Parathyroid adenoma (tissue), 2 donors: ENCODE data around the gene PDC.

Source experiments
- H2AFZ ChIP-seq: fragments of 300-600 bp; sonication (generic); one replicate; pipeline ENCODE4 v1.7.0; 2017; ENCODE audit warnings: antibody characterized with exemption, mild to moderate bottlenecking
- H3K27ac ChIP-seq: fragments of 300-600 bp; sonication (generic); one replicate; pipeline ENCODE4 v1.7.0; 2017
- H3K27me3 ChIP-seq: fragments of 300-600 bp; sonication (generic); one replicate; pipeline ENCODE4 v1.7.0; 2017; ENCODE audit warnings: low read length; ENCODE audit not compliant: control insufficient read depth, insufficient read depth
- H3K36me3 ChIP-seq: fragments of 300-600 bp; sonication (generic); one replicate; pipeline ENCODE4 v1.7.0; 2017; ENCODE audit warnings: low read length; ENCODE audit not compliant: control insufficient read depth, insufficient read depth
- H3K4me1 ChIP-seq: fragments of 300-600 bp; sonication (generic); one replicate; pipeline ENCODE4 v1.7.0; 2017; ENCODE audit warnings: control low read depth
- H3K4me2 ChIP-seq: fragments of 300-600 bp; sonication (generic); one replicate; pipeline ENCODE4 v1.7.0; 2017; ENCODE audit warnings: low read length
- H3K4me3 ChIP-seq: fragments of 300-600 bp; sonication (generic); one replicate; pipeline ENCODE4 v1.7.0; 2017; ENCODE audit warnings: low read depth, low read length
- H3K79me2 ChIP-seq: fragments of 300-600 bp; sonication (generic); one replicate; pipeline ENCODE4 v1.7.0; 2017; ENCODE audit warnings: control low read depth
- H3K9ac ChIP-seq: fragments of 300-600 bp; sonication (generic); one replicate; pipeline ENCODE4 v1.7.0; 2017; ENCODE audit warnings: mild to moderate bottlenecking
- H3K9me3 ChIP-seq: fragments of 300-600 bp; sonication (generic); one replicate; pipeline ENCODE4 v1.7.0; 2017; ENCODE audit warnings: low read length; ENCODE audit not compliant: control insufficient read depth
- TF ChIP-seq, protein P1 (sequence below): fragments of 300-600 bp; sonication (generic); IDR thresholded peaks from one replicate; pipeline ENCODE4 v1.7.0; 2017; ENCODE audit warnings: antibody characterized with exemption, mild to moderate bottlenecking
- donor health status: primary hyperparathyroidism.

The PDC gene

DNA sequence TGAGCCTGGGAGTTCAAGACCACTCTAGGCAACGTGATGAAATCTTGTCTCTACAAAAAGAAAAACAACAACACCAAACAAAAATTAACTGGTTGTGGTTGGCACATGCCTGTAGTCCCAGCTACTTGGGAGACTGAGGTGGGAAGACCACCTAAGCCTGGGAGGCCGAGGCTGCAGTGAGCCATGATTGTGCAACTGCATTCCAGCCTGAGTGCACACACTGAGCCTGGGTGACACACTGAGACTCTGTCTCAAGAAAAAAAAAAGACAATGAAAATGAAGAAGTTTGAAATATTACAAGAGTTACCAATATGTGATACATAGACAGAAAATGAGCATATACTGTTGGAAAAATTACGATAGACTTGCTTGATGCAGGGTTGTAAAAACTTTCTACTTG is 31.9 kb downstream of the PDC start:
- H3K36me3 ChIP-seq, result no peaks in the 10 kb centered on the region
- H3K79me2 ChIP-seq, result no peaks in the 10 kb centered on the region

DNA sequence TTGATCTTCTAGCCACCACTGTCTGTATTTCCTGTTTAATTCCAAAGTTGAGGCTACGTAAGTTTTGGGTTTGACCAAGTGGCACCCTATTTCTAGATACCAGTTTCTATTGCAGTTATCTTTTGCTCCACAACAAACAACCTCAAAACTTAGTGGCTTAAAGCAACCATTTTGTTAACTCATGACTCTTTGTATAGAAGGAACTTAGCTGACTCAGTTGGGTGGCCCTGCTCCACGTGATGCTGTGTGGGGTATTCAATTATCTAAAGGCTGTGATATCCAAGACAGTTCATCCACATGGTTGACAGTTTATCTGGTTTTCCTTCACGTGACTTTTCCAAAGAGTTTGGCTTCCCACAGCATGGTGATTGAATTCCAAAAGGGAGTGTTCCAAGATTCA is 34.8 kb downstream of the PDC start:
- no peak overlapping the region for H3K27ac ChIP-seq
- no peaks in the 10 kb centered on the region for H3K9me3 ChIP-seq
- H3K27me3 ChIP-seq, result no peaks in the 10 kb centered on the region
- no peaks in the 10 kb centered on the region for H3K36me3 ChIP-seq
- no peak overlapping the region for H2AFZ ChIP-seq
- TF ChIP-seq, protein P1, sequence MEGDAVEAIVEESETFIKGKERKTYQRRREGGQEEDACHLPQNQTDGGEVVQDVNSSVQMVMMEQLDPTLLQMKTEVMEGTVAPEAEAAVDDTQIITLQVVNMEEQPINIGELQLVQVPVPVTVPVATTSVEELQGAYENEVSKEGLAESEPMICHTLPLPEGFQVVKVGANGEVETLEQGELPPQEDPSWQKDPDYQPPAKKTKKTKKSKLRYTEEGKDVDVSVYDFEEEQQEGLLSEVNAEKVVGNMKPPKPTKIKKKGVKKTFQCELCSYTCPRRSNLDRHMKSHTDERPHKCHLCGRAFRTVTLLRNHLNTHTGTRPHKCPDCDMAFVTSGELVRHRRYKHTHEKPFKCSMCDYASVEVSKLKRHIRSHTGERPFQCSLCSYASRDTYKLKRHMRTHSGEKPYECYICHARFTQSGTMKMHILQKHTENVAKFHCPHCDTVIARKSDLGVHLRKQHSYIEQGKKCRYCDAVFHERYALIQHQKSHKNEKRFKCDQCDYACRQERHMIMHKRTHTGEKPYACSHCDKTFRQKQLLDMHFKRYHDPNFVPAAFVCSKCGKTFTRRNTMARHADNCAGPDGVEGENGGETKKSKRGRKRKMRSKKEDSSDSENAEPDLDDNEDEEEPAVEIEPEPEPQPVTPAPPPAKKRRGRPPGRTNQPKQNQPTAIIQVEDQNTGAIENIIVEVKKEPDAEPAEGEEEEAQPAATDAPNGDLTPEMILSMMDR, result no peak
- H3K4me1 ChIP-seq, result no peaks in the 10 kb centered on the region
- H3K79me2 ChIP-seq, result no peaks in the 10 kb centered on the region
- no peak overlapping the region for H3K4me2 ChIP-seq
- no peak overlapping the region for H3K9ac ChIP-seq
- no peak overlapping the region for H3K4me3 ChIP-seq

More for the DNA sequence above, 31.9 kb downstream of the PDC start:
- TF ChIP-seq, protein P1, result no peak
- Histone ChIP-seq H2AFZ (no peak overlapping the region), H3K27ac (no peak overlapping the region), H3K4me3 (no peak overlapping the region), H3K9me3 (no peaks in the 10 kb centered on the region), H3K27me3 (no peaks in the 10 kb centered on the region), H3K4me1 (no peaks in the 10 kb centered on the region), H3K9ac (no peak overlapping the region), H3K4me2 (no peak overlapping the region)

DNA sequence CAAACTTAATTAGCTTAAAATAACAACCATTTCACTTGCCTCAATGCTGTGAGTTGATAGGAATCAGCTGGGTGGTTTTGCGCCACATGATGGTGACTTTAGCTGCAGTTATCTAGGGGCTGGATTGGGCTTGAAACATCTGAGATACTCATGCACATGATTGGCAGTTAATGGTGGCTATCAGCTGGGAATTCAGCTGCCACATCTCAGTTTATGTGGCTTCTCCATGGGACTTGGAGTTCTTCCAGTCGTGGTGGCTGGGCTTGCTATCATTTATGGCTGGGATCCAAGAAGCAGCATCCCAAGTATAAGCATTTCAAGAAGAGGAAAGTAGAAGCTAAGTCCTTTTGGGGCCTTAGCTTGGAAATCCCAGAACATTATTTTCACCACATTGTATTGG is 36.4 kb downstream of the PDC start:
- no peak overlapping the region for H3K4me3 ChIP-seq
- no peak overlapping the region for H3K4me2 ChIP-seq
- no peaks in the 10 kb centered on the region for H3K79me2 ChIP-seq
- H3K27me3 ChIP-seq, result no peaks in the 10 kb centered on the region
- no peak overlapping the region for H3K27ac ChIP-seq
- H2AFZ ChIP-seq, result no peak overlapping the region
- H3K36me3 ChIP-seq, result no peaks in the 10 kb centered on the region
- H3K4me1 ChIP-seq, result no peaks in the 10 kb centered on the region
- no peaks in the 10 kb centered on the region for H3K9me3 ChIP-seq
- no peak overlapping the region for H3K9ac ChIP-seq
- TF ChIP-seq, protein P1, result no peak

DNA sequence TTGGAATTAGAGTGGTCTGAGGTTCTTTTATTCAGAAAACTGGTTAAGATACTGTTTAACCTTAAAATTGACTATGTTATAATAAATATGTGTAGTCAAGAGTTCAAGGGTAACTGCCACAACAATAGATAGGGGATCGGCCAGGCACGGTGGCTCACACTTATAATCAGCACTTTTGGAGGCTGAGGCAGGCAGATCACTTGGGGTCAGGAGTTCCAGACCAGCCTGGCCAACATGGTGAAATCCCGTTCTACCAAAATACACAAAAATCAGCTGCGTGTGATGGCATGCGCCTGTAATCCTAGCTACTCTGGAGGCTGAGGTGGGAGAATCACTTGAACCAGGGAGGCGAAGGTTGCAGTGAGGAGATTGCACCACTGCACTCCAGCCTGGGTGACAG is 39.5 kb downstream of the PDC start:
- H2AFZ ChIP-seq, result no peak overlapping the region
- TF ChIP-seq, protein P1, result no peak
- H3K4me3 ChIP-seq, result no peak overlapping the region
- H3K27ac ChIP-seq, result no peak overlapping the region
- H3K27me3 ChIP-seq, result no peaks in the 10 kb centered on the region
- H3K4me1 ChIP-seq, result no peaks in the 10 kb centered on the region
- no peaks in the 10 kb centered on the region for H3K79me2 ChIP-seq
- H3K4me2 ChIP-seq, result no peak overlapping the region
- H3K9ac ChIP-seq, result no peak overlapping the region
- no peaks in the 10 kb centered on the region for H3K9me3 ChIP-seq
- no peaks in the 10 kb centered on the region for H3K36me3 ChIP-seq

DNA sequence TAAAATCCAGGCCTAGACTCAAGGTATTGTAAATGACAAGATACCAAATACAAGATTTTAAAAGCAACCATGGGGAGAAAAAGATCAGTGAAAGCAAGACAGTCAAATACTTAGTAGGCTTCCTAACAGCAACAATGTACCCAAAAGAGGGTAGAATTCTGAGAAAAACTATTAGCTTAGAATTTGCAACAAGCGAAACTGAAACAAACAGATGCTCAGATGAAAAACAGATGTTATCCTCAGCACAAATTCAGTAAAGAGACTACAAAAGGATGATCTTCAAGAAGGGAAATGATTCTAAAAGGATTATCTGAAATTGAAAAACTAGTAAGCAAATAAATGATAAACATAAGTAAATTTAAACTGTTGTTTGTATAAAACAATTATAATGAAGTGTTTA is 40.0 kb downstream of the PDC start:
- Histone ChIP-seq H3K9me3 (no peaks in the 10 kb centered on the region), H3K27me3 (no peaks in the 10 kb centered on the region), H3K36me3 (no peaks in the 10 kb centered on the region), H3K9ac (no peak overlapping the region), H3K4me1 (no peaks in the 10 kb centered on the region), H2AFZ (no peak overlapping the region), H3K4me2 (no peak overlapping the region), H3K4me3 (no peak overlapping the region), H3K27ac (no peak overlapping the region), H3K79me2 (no peaks in the 10 kb centered on the region)
- TF ChIP-seq, protein P1, result no peak
